ENCODE data around the gene CORO2B. TPM values are rescaled to one million over a fixed set of nuclear protein-coding genes. Genes with fewer than 3 reads are reported as not detected.

The CORO2B gene
- total and polyA plus RNA-seq, 9 of the 15 experiments (the other 6 are each of a cell fraction or from before 2014, with no cell fraction given), result not detected

DNA sequence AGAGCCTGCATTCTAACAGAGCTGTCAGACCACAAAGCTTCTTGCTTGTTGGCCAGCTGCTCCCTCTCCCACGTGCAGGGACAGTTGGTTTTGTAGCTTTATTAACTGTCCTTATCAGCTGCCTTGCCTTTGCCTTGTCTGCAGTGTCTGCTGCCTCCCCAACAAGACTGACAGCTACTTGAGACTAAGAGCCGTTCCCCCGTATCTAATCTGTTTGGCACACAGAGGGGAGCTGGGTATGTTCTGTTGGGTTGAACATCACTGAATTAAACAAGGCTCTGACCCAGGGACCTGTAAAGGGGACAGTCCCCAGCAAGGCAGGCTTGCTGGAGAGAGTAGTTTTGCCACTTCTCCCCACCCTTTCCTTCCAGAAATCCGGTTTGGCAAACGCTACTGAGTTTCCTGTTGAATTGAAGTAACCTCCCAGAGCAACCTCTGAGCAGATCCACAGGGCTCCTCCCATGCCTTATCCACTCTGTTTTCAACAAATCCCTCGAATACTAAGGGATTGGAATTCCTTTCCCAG is 125.8 kb downstream of the CORO2B start (continued):
- TF ChIP-seq, protein P1, sequence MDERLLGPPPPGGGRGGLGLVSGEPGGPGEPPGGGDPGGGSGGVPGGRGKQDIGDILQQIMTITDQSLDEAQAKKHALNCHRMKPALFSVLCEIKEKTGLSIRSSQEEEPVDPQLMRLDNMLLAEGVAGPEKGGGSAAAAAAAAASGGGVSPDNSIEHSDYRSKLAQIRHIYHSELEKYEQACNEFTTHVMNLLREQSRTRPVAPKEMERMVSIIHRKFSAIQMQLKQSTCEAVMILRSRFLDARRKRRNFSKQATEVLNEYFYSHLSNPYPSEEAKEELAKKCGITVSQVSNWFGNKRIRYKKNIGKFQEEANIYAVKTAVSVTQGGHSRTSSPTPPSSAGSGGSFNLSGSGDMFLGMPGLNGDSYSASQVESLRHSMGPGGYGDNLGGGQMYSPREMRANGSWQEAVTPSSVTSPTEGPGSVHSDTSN (CRISPR knock-in tag; IDR thresholded peaks at IDR 0.05; ENCODE audit: low read depth), result no peak
- TF ChIP-seq, protein P1 (tag; conservative IDR thresholded peaks at IDR 0.05; ENCODE audit: low read depth), result peak; percentile 73
- TF ChIP-seq TAL1 (IDR thresholded peaks at IDR 0.05) (peak; percentile 51; the same call in 1 of the 2 replicates), CBFA2T3 (IDR thresholded peaks at IDR 0.05) (peak; percentile 84), SAFB2 (IDR thresholded peaks at IDR 0.05; ENCODE audit: borderline replicate concordance, low read depth, low read length, severe bottlenecking) (no peak), PCBP2 (IDR thresholded peaks at IDR 0.05; ENCODE audit: low read depth, low read length, poor library complexity, severe bottlenecking) (no peak), STAT5A (IDR thresholded peaks at IDR 0.05; ENCODE audit: borderline replicate concordance, low read length) (0 out of 2 replicates have a peak, but pooled peaks have one; percentile 25), HDAC1 (IDR thresholded peaks at IDR 0.05) (no peak), TAF7 (tag; IDR thresholded peaks at IDR 0.05) (no peak), ZNF239 (CRISPR knock-in tag; IDR thresholded peaks at IDR 0.05) (peak; percentile 82), YBX1 (IDR thresholded peaks at IDR 0.05) (no peak)
- TF ChIP-seq, protein P2, sequence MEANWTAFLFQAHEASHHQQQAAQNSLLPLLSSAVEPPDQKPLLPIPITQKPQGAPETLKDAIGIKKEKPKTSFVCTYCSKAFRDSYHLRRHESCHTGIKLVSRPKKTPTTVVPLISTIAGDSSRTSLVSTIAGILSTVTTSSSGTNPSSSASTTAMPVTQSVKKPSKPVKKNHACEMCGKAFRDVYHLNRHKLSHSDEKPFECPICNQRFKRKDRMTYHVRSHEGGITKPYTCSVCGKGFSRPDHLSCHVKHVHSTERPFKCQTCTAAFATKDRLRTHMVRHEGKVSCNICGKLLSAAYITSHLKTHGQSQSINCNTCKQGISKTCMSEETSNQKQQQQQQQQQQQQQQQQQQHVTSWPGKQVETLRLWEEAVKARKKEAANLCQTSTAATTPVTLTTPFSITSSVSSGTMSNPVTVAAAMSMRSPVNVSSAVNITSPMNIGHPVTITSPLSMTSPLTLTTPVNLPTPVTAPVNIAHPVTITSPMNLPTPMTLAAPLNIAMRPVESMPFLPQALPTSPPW (CRISPR knock-in tag; IDR thresholded peaks at IDR 0.05), result peak; percentile 20; the same call in 1 of the 2 replicates
- TF ChIP-seq, protein P3, sequence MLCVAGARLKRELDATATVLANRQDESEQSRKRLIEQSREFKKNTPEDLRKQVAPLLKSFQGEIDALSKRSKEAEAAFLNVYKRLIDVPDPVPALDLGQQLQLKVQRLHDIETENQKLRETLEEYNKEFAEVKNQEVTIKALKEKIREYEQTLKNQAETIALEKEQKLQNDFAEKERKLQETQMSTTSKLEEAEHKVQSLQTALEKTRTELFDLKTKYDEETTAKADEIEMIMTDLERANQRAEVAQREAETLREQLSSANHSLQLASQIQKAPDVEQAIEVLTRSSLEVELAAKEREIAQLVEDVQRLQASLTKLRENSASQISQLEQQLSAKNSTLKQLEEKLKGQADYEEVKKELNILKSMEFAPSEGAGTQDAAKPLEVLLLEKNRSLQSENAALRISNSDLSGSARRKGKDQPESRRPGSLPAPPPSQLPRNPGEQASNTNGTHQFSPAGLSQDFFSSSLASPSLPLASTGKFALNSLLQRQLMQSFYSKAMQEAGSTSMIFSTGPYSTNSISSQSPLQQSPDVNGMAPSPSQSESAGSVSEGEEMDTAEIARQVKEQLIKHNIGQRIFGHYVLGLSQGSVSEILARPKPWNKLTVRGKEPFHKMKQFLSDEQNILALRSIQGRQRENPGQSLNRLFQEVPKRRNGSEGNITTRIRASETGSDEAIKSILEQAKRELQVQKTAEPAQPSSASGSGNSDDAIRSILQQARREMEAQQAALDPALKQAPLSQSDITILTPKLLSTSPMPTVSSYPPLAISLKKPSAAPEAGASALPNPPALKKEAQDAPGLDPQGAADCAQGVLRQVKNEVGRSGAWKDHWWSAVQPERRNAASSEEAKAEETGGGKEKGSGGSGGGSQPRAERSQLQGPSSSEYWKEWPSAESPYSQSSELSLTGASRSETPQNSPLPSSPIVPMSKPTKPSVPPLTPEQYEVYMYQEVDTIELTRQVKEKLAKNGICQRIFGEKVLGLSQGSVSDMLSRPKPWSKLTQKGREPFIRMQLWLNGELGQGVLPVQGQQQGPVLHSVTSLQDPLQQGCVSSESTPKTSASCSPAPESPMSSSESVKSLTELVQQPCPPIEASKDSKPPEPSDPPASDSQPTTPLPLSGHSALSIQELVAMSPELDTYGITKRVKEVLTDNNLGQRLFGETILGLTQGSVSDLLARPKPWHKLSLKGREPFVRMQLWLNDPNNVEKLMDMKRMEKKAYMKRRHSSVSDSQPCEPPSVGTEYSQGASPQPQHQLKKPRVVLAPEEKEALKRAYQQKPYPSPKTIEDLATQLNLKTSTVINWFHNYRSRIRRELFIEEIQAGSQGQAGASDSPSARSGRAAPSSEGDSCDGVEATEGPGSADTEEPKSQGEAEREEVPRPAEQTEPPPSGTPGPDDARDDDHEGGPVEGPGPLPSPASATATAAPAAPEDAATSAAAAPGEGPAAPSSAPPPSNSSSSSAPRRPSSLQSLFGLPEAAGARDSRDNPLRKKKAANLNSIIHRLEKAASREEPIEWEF (CRISPR knock-in tag; IDR thresholded peaks at IDR 0.05), result no peak

Data from K562 (cell line).